Measurements from ENCODE around the gene IFT43. TPM values are rescaled to one million over a fixed set of nuclear protein-coding genes. Genes with fewer than 3 reads are reported as not detected.

The IFT43 gene
- total and polyA plus RNA-seq, 9 of the 15 experiments (the other 6 are each of a cell fraction or from before 2014, with no cell fraction given): 4.9 to 12.8 (median 8.0) TPM

DNA sequence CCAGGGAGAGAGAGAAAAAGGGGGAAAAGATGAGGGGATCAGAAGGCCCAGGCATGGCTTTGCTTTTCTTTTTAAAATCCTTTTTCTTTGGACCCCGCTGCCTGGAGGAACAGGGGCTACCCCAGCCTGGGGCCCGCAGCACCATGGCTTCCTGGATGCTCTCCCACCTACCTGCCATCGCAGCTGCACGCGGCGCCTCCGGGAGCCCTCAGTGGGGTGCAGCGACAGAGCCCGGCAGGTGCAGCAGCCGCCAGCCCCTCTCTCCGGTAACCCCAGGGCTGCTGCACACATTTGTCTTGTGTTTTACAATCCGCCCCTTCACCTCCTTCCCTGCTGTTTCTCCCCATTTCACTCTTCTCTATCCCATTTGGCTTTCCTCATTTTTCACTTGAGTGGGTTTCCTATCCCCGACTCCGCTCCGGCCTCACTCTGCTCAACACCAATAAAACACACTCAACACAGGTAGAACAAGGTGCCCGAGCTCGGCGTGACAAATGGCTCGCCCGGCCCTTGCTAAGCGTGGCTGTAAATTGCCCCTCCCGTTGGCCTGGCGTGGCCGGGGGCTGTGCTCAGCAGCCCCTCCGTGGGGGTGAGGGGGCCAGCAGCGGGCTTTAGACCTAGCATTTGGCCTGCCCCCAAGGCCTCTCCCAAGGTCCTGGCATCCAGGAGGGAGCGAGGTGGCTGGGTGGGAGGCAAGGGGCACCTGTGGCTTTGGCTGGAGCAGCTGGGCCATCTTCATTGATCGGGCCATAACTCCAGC is 113.5 kb downstream of the IFT43 start (continued):
- TF ChIP-seq, protein P1, sequence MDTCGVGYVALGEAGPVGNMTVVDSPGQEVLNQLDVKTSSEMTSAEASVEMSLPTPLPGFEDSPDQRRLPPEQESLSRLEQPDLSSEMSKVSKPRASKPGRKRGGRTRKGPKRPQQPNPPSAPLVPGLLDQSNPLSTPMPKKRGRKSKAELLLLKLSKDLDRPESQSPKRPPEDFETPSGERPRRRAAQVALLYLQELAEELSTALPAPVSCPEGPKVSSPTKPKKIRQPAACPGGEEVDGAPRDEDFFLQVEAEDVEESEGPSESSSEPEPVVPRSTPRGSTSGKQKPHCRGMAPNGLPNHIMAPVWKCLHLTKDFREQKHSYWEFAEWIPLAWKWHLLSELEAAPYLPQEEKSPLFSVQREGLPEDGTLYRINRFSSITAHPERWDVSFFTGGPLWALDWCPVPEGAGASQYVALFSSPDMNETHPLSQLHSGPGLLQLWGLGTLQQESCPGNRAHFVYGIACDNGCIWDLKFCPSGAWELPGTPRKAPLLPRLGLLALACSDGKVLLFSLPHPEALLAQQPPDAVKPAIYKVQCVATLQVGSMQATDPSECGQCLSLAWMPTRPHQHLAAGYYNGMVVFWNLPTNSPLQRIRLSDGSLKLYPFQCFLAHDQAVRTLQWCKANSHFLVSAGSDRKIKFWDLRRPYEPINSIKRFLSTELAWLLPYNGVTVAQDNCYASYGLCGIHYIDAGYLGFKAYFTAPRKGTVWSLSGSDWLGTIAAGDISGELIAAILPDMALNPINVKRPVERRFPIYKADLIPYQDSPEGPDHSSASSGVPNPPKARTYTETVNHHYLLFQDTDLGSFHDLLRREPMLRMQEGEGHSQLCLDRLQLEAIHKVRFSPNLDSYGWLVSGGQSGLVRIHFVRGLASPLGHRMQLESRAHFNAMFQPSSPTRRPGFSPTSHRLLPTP (IDR thresholded peaks at IDR 0.05; ENCODE audit: borderline replicate concordance, extremely low read depth, insufficient read length): no peak
- TF ChIP-seq, protein P2, sequence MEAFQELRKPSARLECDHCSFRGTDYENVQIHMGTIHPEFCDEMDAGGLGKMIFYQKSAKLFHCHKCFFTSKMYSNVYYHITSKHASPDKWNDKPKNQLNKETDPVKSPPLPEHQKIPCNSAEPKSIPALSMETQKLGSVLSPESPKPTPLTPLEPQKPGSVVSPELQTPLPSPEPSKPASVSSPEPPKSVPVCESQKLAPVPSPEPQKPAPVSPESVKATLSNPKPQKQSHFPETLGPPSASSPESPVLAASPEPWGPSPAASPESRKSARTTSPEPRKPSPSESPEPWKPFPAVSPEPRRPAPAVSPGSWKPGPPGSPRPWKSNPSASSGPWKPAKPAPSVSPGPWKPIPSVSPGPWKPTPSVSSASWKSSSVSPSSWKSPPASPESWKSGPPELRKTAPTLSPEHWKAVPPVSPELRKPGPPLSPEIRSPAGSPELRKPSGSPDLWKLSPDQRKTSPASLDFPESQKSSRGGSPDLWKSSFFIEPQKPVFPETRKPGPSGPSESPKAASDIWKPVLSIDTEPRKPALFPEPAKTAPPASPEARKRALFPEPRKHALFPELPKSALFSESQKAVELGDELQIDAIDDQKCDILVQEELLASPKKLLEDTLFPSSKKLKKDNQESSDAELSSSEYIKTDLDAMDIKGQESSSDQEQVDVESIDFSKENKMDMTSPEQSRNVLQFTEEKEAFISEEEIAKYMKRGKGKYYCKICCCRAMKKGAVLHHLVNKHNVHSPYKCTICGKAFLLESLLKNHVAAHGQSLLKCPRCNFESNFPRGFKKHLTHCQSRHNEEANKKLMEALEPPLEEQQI (IDR thresholded peaks at IDR 0.05): no peak
- TF ChIP-seq NR1H2 (CRISPR knock-in tag; IDR thresholded peaks at IDR 0.05) (no peak), TFAM (CRISPR knock-in tag; conservative IDR thresholded peaks at IDR 0.05) (no peak)

Data from K562 (cell line).